ENCODE results near the gene SETD4. TPM values are rescaled to one million over a fixed set of nuclear protein-coding genes. Genes with fewer than 3 reads are reported as not detected.

Gene SETD4
- polyA plus RNA-seq, 1 experiment: 12.2 TPM

- no peak for TF ChIP-seq CTCF (IDR thresholded peaks at IDR 0.05; ENCODE audit: low read depth, low read length)
- ChIA-PET POLR2A (interaction anchor here (0.6 kb wide), 2 partner anchors 9 to 20 kb away, joined by 3 read pairs; partner anchors contain the start of gene SETD4), CTCF (interaction anchor here (1.0 kb wide), 1 partner anchor 12 kb away, joined by 4 read pairs; no protein-coding TSS in a partner anchor)
- no peaks in the 10 kb centered on the region for H3K9me3 ChIP-seq (ENCODE audit: control insufficient read depth, insufficient read depth, low read length)
- DNase-seq (ENCODE audit: low read depth, low spot score): no peak
- no peaks in the 10 kb centered on the region for H3K27me3 ChIP-seq (ENCODE audit: control insufficient read depth, insufficient read depth, low read length)
- no peak overlapping the region for H3K4me3 ChIP-seq (ENCODE audit: low read depth, low read length)
- no peak overlapping the region for H3K27ac ChIP-seq (ENCODE audit: low read depth, low read length)
Measured at GRCh38 chr21:36039861-36040260, 20.5 kb downstream of the SETD4 start.

GRCh38 chr21:36038701-36039497 is 21.4 kb downstream of the SETD4 start:
- Histone ChIP-seq H3K27me3 (ENCODE audit: control insufficient read depth, insufficient read depth, low read length) (no peaks in the 10 kb centered on the region), H3K4me3 (ENCODE audit: low read depth, low read length) (no peak overlapping the region), H3K27ac (ENCODE audit: low read depth, low read length) (peak overlapping the region; percentile 11), H3K9me3 (ENCODE audit: control insufficient read depth, insufficient read depth, low read length) (no peaks in the 10 kb centered on the region)
- ChIA-PET CTCF (interaction anchor here (1.0 kb wide), 1 partner anchor 11 kb away, joined by 4 read pairs; no protein-coding TSS in a partner anchor), POLR2A (no interaction called here)
- DNase-seq (ENCODE audit: low read depth, low spot score): no peak
- no peak for TF ChIP-seq CTCF (IDR thresholded peaks at IDR 0.05; ENCODE audit: low read depth, low read length)

GRCh38 chr21:36035381-36035791 is 24.9 kb downstream of the SETD4 start:
- H3K27ac ChIP-seq (ENCODE audit: low read depth, low read length): no peak overlapping the region
- TF ChIP-seq CTCF (IDR thresholded peaks at IDR 0.05; ENCODE audit: low read depth, low read length): no peak
- H3K9me3 ChIP-seq (ENCODE audit: control insufficient read depth, insufficient read depth, low read length): no peaks in the 10 kb centered on the region; the same call in 1 of the 2 replicates
- ChIA-PET CTCF (no interaction called here), POLR2A (no interaction called here)
- no peak overlapping the region for H3K4me3 ChIP-seq (ENCODE audit: low read depth, low read length)
- DNase-seq (ENCODE audit: low read depth, low spot score): no peak
- H3K27me3 ChIP-seq (ENCODE audit: control insufficient read depth, insufficient read depth, low read length): no peaks in the 10 kb centered on the region

GRCh38 chr21:36034211-36034913 is 26.0 kb downstream of the SETD4 start:
- CTCF ChIA-PET: interaction anchor here (0.6 kb wide), 1 partner anchor 283 kb away, joined by 6 read pairs; no protein-coding TSS in a partner anchor
- POLR2A ChIA-PET: no interaction called here
- Histone ChIP-seq H3K4me3 (ENCODE audit: low read depth, low read length) (no peak overlapping the region), H3K27ac (ENCODE audit: low read depth, low read length) (no peak overlapping the region), H3K9me3 (ENCODE audit: control insufficient read depth, insufficient read depth, low read length) (no peaks in the 10 kb centered on the region; the same call in 1 of the 2 replicates), H3K27me3 (ENCODE audit: control insufficient read depth, insufficient read depth, low read length) (no peaks in the 10 kb centered on the region)
- TF ChIP-seq CTCF (IDR thresholded peaks at IDR 0.05; ENCODE audit: low read depth, low read length): no peak
- DNase-seq (ENCODE audit: low read depth, low spot score): no peak
